HAP-1 (cell line): ENCODE results near the gene RASA3.

Experiments
- DNase-seq, 2 experiments: peaks; one replicate each; pipeline ENCODE4 v3.0.0-alpha.2; 2016 to 2020; ENCODE audit warnings: low spot score in 2 of 2
- H3K27me3 ChIP-seq: fragments of 250-450 bp; sonication (Bioruptor Pico); 2 replicates; pipeline ENCODE4 v1.5.1; 2020; ENCODE audit warnings: low read depth, mild to moderate bottlenecking, moderate library complexity
- H3K36me3 ChIP-seq: fragments of 250-450 bp; sonication (Bioruptor Pico); replicated peaks from 2 replicates; pipeline ENCODE4 v1.5.1; 2020; ENCODE audit warnings: mild to moderate bottlenecking
- H3K4me1 ChIP-seq: fragments of 250-450 bp; sonication (Bioruptor Pico); 2 replicates; pipeline ENCODE4 v1.5.1; 2020; ENCODE audit warnings: mild to moderate bottlenecking
- H3K4me3 ChIP-seq: fragments of 250-450 bp; sonication (Bioruptor Pico); 2 replicates; pipeline ENCODE4 v1.5.1; 2020; ENCODE audit warnings: mild to moderate bottlenecking, moderate library complexity
- H3K9me3 ChIP-seq: fragments of 250-450 bp; sonication (Bioruptor Pico); 2 replicates; pipeline ENCODE4 v1.5.1; 2020; ENCODE audit warnings: mild to moderate bottlenecking, moderate library complexity
- in situ Hi-C: fragments of 300-500 bp; cut with MboI; formaldehyde crosslinking; loops from 3 replicates; pipeline ENCODE4 v1.14.3; 2020; ENCODE audit warnings: low sequenced_read_pairs, inconsistent platforms, mixed read lengths

RASA3 gene

DNA sequence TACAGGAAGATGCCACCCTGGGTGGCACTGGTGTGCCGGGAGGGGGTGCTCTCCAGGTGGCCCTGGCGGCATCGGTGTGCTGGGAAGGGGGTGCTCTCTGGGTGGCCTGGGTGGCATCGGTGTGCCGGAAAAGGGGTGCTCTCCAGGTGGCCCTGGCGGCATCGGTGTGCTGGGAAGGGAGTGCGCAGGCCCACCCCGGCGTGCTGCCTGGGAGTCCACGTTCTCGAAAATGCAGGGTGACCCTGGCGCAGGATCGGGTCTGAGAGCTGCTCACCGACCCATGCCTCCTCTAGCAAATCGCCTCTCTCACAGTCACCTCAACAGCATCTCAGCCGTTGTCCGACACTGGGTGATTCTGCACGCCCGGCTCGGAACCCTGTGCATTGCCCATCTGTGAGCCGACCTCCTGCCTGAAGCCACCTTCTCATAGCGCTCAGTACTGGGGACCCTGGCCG, 36.4 kb downstream of the RASA3 start:
- Histone ChIP-seq H3K4me1 (no peaks in the 10 kb centered on the region), H3K27me3 (no peaks in the 10 kb centered on the region), H3K4me3 (no peak overlapping the region), H3K36me3 (no peaks in the 10 kb centered on the region), H3K9me3 (0 out of 2 replicates have a peak, but pooled peaks cover 4% of the 10 kb centered on the region)
- no peak for DNase-seq
- in situ Hi-C loops, result no loop called here

DNA sequence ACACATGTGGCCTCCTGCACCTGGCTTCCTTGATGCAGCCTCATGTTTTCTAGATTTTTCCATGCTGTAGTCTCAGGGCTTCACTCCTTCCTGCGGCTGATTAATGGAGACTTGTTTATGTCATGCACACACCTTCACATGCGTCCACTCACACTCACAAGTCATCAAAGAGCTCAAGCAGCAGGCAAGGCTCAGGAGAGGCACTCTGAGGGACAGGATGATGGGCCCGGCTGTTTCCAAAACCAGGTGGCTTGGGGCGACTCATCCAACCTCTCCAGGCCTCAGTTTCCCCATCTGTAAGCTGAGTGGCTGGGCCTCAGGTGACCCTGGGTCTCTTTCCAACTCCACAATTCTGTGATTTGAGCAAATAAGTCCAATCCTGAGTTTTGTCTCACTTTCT, 36.9 kb downstream of the RASA3 start:
- 0 out of 2 replicates have a peak, but pooled peaks cover 4% of the 10 kb centered on the region for H3K9me3 ChIP-seq
- H3K27me3 ChIP-seq, result no peaks in the 10 kb centered on the region
- in situ Hi-C loops, result no loop called here
- no peaks in the 10 kb centered on the region for H3K4me1 ChIP-seq
- H3K36me3 ChIP-seq, result no peaks in the 10 kb centered on the region
- no peak for DNase-seq
- H3K4me3 ChIP-seq, result no peak overlapping the region

DNA sequence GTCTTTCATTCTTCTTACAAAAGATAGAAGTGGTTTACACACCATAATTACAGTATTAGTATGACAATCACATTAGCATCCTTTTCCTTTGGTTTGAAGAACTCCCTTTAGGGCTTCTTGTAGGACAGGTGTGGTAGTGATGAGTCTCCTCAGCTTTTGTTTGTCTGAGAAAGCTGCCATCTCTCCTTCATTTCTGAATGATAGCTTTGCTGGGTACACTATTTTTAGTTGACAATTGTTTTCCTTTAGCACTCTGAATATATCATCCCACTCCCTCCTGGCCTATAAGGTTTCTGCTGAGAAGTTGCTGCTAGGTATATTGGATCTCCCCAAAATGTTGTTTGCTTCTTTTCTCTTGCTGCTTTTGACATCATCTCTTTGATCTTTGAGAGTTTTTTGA, 39.3 kb downstream of the RASA3 start:
- DNase-seq, result no peak
- H3K36me3 ChIP-seq, result no peaks in the 10 kb centered on the region
- H3K4me1 ChIP-seq, result no peaks in the 10 kb centered on the region
- in situ Hi-C loops, result no loop called here
- no peak overlapping the region for H3K4me3 ChIP-seq
- no peaks in the 10 kb centered on the region for H3K27me3 ChIP-seq
- H3K9me3 ChIP-seq, result 0 out of 2 replicates have a peak, but pooled peaks cover 4% of the 10 kb centered on the region

DNA sequence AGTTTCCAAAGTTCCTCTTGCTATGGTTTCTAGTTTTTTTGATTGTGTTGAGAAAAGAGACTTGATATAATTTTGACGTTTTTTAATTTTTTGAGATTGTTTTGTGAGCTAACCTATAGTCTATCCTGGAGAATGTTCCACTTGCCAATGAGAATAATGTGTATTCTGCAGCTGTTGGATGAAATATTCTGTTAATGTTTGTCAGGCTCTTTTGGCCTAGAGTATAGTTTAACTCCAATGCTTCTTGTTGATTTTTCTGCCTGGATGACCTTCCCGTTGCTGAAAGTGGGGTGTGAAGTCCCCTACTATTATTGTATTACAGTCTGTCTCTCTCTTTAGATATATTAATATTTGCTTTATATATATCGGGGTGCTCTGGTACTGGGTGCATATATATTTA, 40.0 kb downstream of the RASA3 start:
- H3K9me3 ChIP-seq, result 0 out of 2 replicates have a peak, but pooled peaks cover 4% of the 10 kb centered on the region
- no peaks in the 10 kb centered on the region for H3K27me3 ChIP-seq
- no peaks in the 10 kb centered on the region for H3K4me1 ChIP-seq
- in situ Hi-C loops, result no loop called here
- no peak for DNase-seq
- no peak overlapping the region for H3K4me3 ChIP-seq
- H3K36me3 ChIP-seq, result no peaks in the 10 kb centered on the region

DNA sequence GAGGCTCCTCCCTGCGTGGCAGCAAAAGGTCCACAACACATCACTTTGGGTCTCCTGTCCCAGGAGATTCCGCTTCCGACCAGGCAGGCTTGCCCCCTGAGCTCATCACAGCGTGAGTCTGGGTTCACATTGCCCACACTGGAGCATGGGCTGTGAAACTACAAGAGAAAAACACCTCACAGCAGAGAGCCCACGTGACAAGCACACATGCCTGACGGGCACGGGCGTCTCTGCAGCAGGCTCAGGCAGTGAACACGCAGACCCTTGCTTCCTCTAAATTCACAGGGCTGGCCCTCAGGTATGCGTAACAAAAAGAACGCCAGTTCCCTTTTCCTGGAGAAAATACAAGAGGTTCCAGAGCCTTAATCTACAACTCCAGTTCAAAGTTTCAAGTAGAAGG, 41.9 kb downstream of the RASA3 start:
- no peak overlapping the region for H3K4me3 ChIP-seq
- H3K27me3 ChIP-seq, result no peaks in the 10 kb centered on the region
- H3K4me1 ChIP-seq, result no peaks in the 10 kb centered on the region
- H3K9me3 ChIP-seq, result 0 out of 2 replicates have a peak, but pooled peaks cover 4% of the 10 kb centered on the region
- H3K36me3 ChIP-seq, result no peaks in the 10 kb centered on the region
- in situ Hi-C loops, result no loop called here
- DNase-seq, result no peak

DNA sequence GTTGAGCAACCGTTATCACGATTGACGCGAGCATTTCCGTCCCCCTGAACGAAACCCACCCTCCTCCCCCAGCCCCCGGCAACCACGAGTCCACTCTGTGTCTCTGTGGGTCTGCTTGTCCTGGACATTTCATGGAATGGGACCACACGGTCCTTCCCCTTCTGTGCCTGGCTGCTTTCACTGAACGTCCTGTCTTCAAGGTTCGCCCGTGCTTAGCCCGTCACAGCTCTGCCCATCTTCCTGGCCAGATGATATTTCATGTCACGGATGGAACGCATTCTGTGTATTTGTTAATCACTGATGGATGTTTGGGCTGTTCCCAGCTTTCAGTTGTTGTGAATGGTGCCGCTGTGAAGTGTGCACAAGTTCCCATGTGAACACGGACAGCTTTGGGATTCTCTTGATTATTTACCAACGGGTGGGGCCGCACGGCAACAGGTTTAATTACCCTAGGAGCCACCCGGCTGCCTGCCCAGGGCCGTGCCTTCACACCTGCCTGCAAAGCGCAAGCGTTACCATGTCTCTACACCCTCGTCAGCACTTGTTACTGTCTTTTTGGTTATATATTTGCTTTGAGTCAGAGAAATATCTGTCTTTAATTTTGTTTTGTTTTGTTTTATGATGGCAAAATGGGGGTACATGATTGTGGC, 42.5 kb downstream of the RASA3 start:
- Histone ChIP-seq H3K27me3 (no peaks in the 10 kb centered on the region), H3K36me3 (no peaks in the 10 kb centered on the region), H3K4me3 (no peak overlapping the region), H3K9me3 (0 out of 2 replicates have a peak, but pooled peaks cover 4% of the 10 kb centered on the region), H3K4me1 (no peaks in the 10 kb centered on the region)
- DNase-seq, result no peak
- in situ Hi-C loops, result no loop called here

DNA sequence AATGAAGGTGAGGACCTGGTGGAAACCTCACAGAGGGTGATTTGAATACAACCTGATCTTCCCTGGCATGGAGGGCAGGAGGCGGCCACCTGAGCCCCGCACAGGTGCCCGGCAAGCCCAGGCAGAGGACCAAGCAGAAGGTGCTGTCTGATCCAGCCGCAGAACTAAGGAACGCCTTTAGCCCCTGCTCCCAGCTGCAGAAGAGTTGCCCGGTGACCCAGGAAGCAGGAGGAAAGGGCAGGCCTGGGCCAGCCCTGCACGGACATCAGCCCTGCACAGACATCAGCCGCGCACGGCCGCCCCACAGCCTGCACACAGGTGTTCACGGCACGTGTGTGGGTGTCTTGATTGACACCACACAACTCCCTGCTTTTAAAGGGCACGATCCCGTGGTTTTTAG, 43.1 kb downstream of the RASA3 start:
- no peaks in the 10 kb centered on the region for H3K27me3 ChIP-seq
- H3K36me3 ChIP-seq, result no peaks in the 10 kb centered on the region
- H3K4me1 ChIP-seq, result no peaks in the 10 kb centered on the region
- H3K4me3 ChIP-seq, result no peak overlapping the region
- in situ Hi-C loops, result no loop called here
- 0 out of 2 replicates have a peak, but pooled peaks cover 4% of the 10 kb centered on the region for H3K9me3 ChIP-seq
- DNase-seq, result no peak

DNA sequence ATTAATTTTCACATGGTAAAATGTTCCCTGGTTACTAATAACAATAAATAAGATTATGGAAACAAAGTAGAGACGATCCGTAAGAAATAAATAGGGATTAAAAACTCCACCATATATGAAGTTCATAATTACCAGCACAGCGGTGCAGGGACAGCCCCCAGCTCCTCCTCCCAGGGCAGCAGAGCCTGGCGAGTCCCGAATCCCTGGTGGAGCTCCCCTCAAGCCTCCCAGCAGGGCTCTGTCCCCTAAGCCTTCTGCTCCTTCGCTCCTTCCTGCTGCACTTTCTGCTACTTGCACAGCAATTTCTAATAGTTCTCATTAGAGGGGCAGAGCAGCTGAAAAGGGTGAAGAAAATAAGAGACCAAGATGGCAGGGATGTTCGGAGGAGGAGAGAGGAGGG, 43.6 kb downstream of the RASA3 start:
- no peaks in the 10 kb centered on the region for H3K27me3 ChIP-seq
- peak in 1 of 2 experiments; percentile 2 for DNase-seq
- H3K4me3 ChIP-seq, result no peak overlapping the region
- H3K4me1 ChIP-seq, result no peaks in the 10 kb centered on the region
- in situ Hi-C loops, result no loop called here
- H3K36me3 ChIP-seq, result no peaks in the 10 kb centered on the region
- 0 out of 2 replicates have a peak, but pooled peaks cover 4% of the 10 kb centered on the region for H3K9me3 ChIP-seq

DNA sequence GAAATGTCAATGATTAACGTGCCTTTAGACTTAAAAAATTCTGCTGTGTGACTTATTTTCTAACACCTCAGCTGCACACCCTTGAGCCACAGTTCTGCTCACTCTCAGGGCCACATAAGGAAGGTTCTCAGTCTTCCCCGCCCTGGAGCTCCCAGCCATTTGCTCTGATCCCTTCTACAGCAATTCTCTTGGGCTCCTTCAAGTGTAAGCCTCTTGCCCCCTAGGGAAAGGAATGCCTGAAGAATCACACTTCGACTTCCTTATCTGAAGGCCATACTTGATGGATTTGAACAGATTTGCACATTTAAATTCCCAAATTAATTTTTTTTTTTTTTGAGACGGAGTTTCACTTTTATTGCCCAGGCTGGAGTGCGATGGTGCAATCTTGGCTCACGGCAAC, 44.2 kb downstream of the RASA3 start:
- no peaks in the 10 kb centered on the region for H3K4me1 ChIP-seq
- DNase-seq, result no peak
- in situ Hi-C loops, result no loop called here
- H3K27me3 ChIP-seq, result no peaks in the 10 kb centered on the region
- 0 out of 2 replicates have a peak, but pooled peaks cover 4% of the 10 kb centered on the region for H3K9me3 ChIP-seq
- no peak overlapping the region for H3K4me3 ChIP-seq
- no peaks in the 10 kb centered on the region for H3K36me3 ChIP-seq

DNA sequence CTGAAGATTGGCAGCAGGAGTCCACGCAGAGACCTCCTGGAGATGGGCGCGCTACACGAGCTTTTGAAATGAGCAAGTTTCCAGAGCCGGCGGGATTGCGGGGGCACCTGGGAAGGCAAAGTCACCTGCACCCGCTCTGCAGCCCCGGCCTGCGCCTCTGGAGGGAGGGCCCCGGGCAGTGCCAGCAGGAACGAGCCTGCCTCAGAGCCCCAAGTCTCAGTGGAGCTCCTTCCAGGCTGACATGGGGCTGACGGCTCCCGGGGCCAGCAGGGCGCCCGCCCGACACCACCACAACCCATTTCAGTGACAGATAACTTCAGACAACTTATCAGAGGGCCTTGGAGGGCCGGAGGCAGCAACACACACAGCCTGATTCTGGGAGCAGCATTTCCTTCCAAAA, 45.0 kb downstream of the RASA3 start:
- H3K4me3 ChIP-seq, result no peak overlapping the region

DNA sequence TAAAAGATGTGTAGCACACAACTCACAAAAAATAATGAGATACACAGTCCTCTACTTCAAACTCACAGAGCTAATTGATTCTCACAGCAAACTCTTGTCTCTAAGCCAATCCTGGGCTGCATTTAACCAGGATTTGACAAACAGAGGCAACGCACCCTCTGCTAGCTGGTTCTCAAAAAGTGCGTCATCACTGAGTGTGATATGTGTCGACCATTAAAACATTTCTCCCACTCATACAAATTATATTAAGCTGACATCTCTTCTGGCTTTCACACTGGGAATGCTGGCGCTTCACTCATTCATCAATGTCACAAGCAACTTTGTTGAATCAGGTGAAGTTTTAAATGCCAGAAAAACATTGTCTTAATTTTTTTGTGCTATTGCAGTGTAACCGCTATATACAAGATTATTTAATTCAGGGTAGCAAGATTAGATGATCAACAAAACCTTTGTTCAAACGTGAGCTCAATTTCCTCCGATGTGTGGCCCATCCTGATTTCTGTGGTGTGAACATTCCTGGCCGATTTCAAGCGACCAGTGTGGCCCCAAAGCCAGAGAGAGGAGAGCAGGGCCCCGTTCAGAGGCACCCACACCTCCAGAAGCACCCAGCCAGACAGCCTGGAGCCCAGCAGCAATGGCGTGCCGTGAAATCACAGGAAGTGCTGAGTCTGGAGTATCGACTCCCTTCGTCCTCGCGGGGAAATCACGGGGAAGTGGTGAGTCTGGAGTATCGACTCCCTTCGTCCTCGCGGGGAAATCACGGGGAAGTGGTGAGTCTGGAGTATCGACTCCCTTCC, 49.4 kb downstream of the RASA3 start:
- H3K27me3 ChIP-seq, result no peaks in the 10 kb centered on the region
- no peak overlapping the region for H3K4me3 ChIP-seq
- peak in 1 of 2 experiments; percentile 1 for DNase-seq
- H3K9me3 ChIP-seq, result no peaks in the 10 kb centered on the region
- H3K4me1 ChIP-seq, result no peaks in the 10 kb centered on the region
- in situ Hi-C loops, result no loop called here
- no peaks in the 10 kb centered on the region for H3K36me3 ChIP-seq

More for the DNA sequence above, 45.0 kb downstream of the RASA3 start:
- H3K4me1 ChIP-seq, result no peaks in the 10 kb centered on the region
- H3K9me3 ChIP-seq, result 0 out of 2 replicates have a peak, but pooled peaks cover 4% of the 10 kb centered on the region
- H3K36me3 ChIP-seq, result no peaks in the 10 kb centered on the region
- DNase-seq, result peak in 1 of 2 experiments; percentile 4
- no peaks in the 10 kb centered on the region for H3K27me3 ChIP-seq
- in situ Hi-C loops, result no loop called here

DNA sequence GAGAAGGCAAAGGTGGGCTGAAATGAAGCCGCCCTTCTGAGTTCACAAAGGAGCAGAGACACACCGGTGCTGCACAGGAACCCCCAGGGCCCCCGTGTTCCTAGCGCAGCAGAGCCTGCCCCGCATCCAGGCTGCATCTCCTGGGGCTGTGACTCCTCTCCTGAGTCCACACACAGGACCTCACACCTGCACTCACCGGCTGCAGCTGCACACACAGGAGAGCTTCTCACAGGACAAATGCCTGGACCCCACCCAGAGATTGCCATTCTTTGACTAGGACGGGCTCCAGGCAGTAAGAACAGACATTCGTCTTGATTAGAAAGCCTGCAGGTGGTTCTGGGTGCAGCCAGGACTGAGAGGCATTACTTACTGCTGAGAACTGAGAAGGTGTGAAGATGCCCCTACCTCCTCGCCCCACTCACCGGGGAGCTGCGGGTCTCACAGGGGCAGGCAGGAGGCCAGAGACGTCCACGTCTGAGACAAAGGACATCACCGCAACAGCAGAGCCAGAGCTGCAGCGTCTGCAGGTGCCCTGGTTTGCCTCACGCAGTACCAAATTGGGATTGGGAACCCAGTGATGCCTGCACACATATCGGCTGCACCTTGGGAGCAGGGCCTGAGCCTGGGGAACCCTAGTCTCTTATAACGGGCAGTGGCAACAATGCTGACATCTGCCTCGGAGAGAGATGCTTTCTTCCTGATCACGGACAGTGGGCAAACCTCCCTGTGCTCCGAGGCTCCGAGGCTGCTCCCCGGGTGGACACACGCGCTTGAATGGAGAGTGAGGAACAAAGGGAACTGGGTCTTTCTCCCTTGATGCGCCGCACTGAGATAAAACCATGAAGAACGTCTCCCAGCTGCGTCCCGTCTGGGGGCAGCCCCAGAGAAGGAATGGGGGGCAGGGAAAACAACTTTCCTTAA, 50.4 kb downstream of the RASA3 start:
- Histone ChIP-seq H3K4me3 (no peak overlapping the region), H3K9me3 (no peaks in the 10 kb centered on the region), H3K27me3 (no peaks in the 10 kb centered on the region), H3K4me1 (no peaks in the 10 kb centered on the region), H3K36me3 (no peaks in the 10 kb centered on the region)
- in situ Hi-C loops, result no loop called here
- peak in 1 of 2 experiments; percentile 5 for DNase-seq

DNA sequence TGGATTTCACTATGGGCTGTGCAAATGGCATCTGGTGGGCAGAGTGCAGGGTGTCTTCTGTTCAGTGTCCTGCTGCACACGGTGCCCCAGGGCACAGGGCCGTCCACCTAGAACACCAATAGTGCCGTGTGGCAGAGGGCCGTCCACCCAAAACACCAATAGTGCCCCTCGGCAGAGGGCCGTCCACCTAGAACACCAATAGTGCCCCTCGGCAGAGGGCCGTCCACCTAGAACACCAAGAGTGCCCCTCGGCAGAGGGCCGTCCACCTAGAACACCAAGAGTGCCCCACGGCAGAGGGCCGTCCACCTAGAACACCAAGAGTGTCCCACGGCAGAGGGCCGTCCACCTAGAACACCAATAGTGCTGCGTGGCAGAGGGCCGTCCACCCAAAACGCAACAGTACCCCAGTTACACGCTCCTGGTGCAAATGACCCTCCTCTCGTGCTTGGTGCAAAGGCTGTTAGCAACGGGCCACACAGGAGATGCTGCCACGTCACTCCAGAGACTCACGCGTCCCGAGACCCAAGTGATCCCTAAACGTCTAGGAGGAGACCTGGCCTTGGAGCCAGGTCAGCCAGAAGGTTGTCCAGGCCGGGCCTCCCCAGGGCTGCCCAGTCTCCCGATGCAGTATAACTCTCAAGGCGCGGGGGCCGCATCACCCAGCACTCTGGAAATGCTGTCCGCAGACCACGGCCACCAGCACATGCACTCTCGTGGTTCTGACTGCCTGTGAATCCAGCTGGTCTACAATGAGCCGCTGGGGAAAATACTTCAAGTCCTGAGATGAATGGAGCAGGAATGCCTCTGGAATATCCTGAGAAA, 51.5 kb downstream of the RASA3 start:
- Histone ChIP-seq H3K27me3 (no peaks in the 10 kb centered on the region), H3K36me3 (no peaks in the 10 kb centered on the region), H3K9me3 (no peaks in the 10 kb centered on the region), H3K4me1 (no peaks in the 10 kb centered on the region), H3K4me3 (no peak overlapping the region)
- peak in 1 of 2 experiments; percentile 4 for DNase-seq
- in situ Hi-C loops, result no loop called here
